Aorta (tissue), 5 donors: ENCODE data around the gene PIGL. TPM values are rescaled to one million over a fixed set of nuclear protein-coding genes. Genes with fewer than 3 reads are reported as not detected.
"Not testable (repeated sequence)": the region's sequence is repeated elsewhere in the genome, so short reads cannot be mapped to it uniquely, and the experiment has no call there.

Experiments used
- ATAC-seq: fragments of 200-7000 bp; cut with Tn5 transposase; one replicate; pipeline ENCODE4 v1.9.1; 2022; ENCODE audit warnings: moderate library complexity; ENCODE audit not compliant: low FRiP score
- DNase-seq, 2 donors: peaks; one replicate each; pipeline ENCODE4 v3.0.0-alpha.2; 2020
- H3K27ac ChIP-seq, 2 donors: one replicate each; pipeline ENCODE4 v1.5.1; 2013; ENCODE audit warnings: low read length in 2 of 2, mild to moderate bottlenecking in 2 of 2, moderate library complexity in 2 of 2, control low read depth in 1 of 2, inconsistent platforms in 1 of 2, low read depth in 1 of 2
- H3K27me3 ChIP-seq, 2 donors: one replicate each; pipeline ENCODE4 v1.6.1; 2013; ENCODE audit warnings: control low read depth in 1 of 2, low read length in 1 of 2, mild to moderate bottlenecking in 1 of 2, moderate library complexity in 1 of 2; ENCODE audit not compliant: insufficient read depth in 2 of 2, control insufficient read depth in 1 of 2
- H3K36me3 ChIP-seq, 2 donors: one replicate each; pipeline ENCODE4 v1.6.1; 2013; ENCODE audit warnings: control low read depth in 1 of 2, low read length in 1 of 2, mild to moderate bottlenecking in 1 of 2; ENCODE audit not compliant: insufficient read depth in 2 of 2, control insufficient read depth in 1 of 2
- H3K4me1 ChIP-seq, 2 donors: one replicate each; pipeline ENCODE4 v1.6.1; 2013; ENCODE audit warnings: low read length in 2 of 2, control low read depth in 1 of 2, mild to moderate bottlenecking in 1 of 2, moderate library complexity in 1 of 2; ENCODE audit not compliant: insufficient read depth in 2 of 2, control insufficient read depth in 1 of 2
- H3K4me3 ChIP-seq, 2 donors: one replicate each; pipeline ENCODE4 v1.5.1; 2013; ENCODE audit warnings: low read length in 2 of 2, control low read depth in 1 of 2, mild to moderate bottlenecking in 1 of 2
- H3K9me3 ChIP-seq: one replicate; pipeline ENCODE4 v1.6.1; 2013; ENCODE audit warnings: mild to moderate bottlenecking, low read length; ENCODE audit not compliant: control insufficient read depth
- WGBS, 2 donors: extraction: QIAGEN DNeasy Blood & Tissue Kit; methylation state at CpG; one replicate each; pipeline ENCODE4 v1.1.7; 2013; 5-methylcytosine and 5-hydroxymethylcytosine counted together
- intact Hi-C, 2 donors: fragments of 100-400 bp; cut with DNase I; formaldehyde crosslinking; loops; one replicate each; pipeline versions ENCODE4 v1.14.2 to v1.15.0; 2022
- polyA plus RNA-seq, 2 donors: library from polyadenylated mRNA; stranded (reverse); fragments of 200-250 nt; gene quantifications; one replicate each; pipeline ENCODE4 v1.2.3, GENCODE V29; 2013
- total RNA-seq, 2 donors: library from RNA; stranded (reverse); fragmentation: NEBNext Ultra II Directional; extraction: Animal tissue kit (Norgen Biotek cat#: 25700); gene quantifications; one replicate each; pipeline ENCODE4 v1.2.1, GENCODE V29; 2021
- donor health status: healthy with polysubstance abuse.
- donor health status: Bipolar disorder and iron deficiency.
- donor health status: DM: no; HTN: no; CAD: no.
- donor health status: DM: no; HTN: no; CAD: no.
- donor health status: DM: yes; HTN: yes; CAD: no.

PIGL gene
- total and polyA plus RNA-seq, 4 donors: 36.1 to 53.4 (median 53.3) TPM; not detected in 1

GRCh38 chr17:16286947-16287562, 70.0 kb downstream of the PIGL start:
- intact Hi-C loops: loop anchor here (2.0 to 10.0 kb wide), 4 partner anchors 65 to 128 kb away; partner anchors contain the start of genes NCOR1 (in 2 of the 2), CENPV (in 1 of the 2), PIGL (in 1 of the 2) and TRPV2 (in 1 of the 2)
- peak in 1 of 2 donors; percentile 80 for DNase-seq
- peak; percentile 63 for ATAC-seq
- Histone ChIP-seq H3K9me3 (no peaks in the 10 kb centered on the region), H3K27ac (peak overlapping the region; percentile 99 to 100), H3K4me1 (no peaks in the 10 kb centered on the region), H3K36me3 (no peaks in the 10 kb centered on the region), H3K4me3 (no peak overlapping the region), H3K27me3 (no peaks in the 10 kb centered on the region)
- WGBS, 2 donors: 15 to 23% methylated on average over 10 of the region's 10 CpGs

- ATAC-seq (peak; percentile 70), DNase-seq (no peak)
- Histone ChIP-seq H3K9me3 (no peaks in the 10 kb centered on the region), H3K4me3 (no peak overlapping the region), H3K36me3 (no peaks in the 10 kb centered on the region), H3K27ac (peak overlapping the region; percentile 99 to 100), H3K27me3 (no peaks in the 10 kb centered on the region), H3K4me1 (no peaks in the 10 kb centered on the region)
- 0 to 1% methylated on average over 6 of the region's 6 CpGs for WGBS, 2 donors
- intact Hi-C loops: loop anchor here (2.0 to 10.0 kb wide), 4 partner anchors 65 to 127 kb away; partner anchors contain the start of genes NCOR1 (in 2 of the 2), CENPV (in 1 of the 2), PIGL (in 1 of the 2) and TRPV2 (in 1 of the 2)
These were observed 70.6 kb downstream of the PIGL start for GRCh38 chr17:16287563-16288027.

- no peak overlapping the region for H3K27ac ChIP-seq
- no peaks in the 10 kb centered on the region for H3K9me3 ChIP-seq
- WGBS, 2 donors: 73% methylated on average over 5 of the region's 5 CpGs
- DNase-seq (no peak), ATAC-seq (no peak)
- no peaks in the 10 kb centered on the region for H3K4me1 ChIP-seq
- H3K27me3 ChIP-seq: no peaks in the 10 kb centered on the region
- intact Hi-C loops: loop anchor here (5.0 to 10.0 kb wide), 3 partner anchors 63 to 126 kb away; partner anchors contain the start of genes CENPV (in 1 of the 2), NCOR1 (in 1 of the 2), PIGL (in 1 of the 2) and TRPV2 (in 1 of the 2)
- no peaks in the 10 kb centered on the region for H3K36me3 ChIP-seq
- H3K4me3 ChIP-seq: no peak overlapping the region
These were observed 72.0 kb downstream of the PIGL start for GRCh38 chr17:16288860-16289571.

- 93 to 94% methylated on average over 3 of the region's 3 CpGs for WGBS, 2 donors
- Histone ChIP-seq H3K36me3 (no peaks in the 10 kb centered on the region), H3K27me3 (no peaks in the 10 kb centered on the region), H3K27ac (no peak overlapping the region), H3K4me1 (no peaks in the 10 kb centered on the region), H3K4me3 (no peak overlapping the region), H3K9me3 (no peaks in the 10 kb centered on the region)
- ATAC-seq (no peak), DNase-seq (no peak)
- intact Hi-C loops: no loop called here
These were observed 76.9 kb downstream of the PIGL start for GRCh38 chr17:16293931-16294330.

- intact Hi-C loops: no loop called here
- ATAC-seq: no peak
- WGBS, 2 donors: 95 to 97% methylated on average over 2 of the region's 2 CpGs
These were observed 77.5 kb downstream of the PIGL start for GRCh38 chr17:16294560-16294959.

GRCh38 chr17:16296072-16296471, 79.1 kb downstream of the PIGL start:
- H3K27ac ChIP-seq, H3K27me3 ChIP-seq, H3K36me3 ChIP-seq, H3K9me3 ChIP-seq, intact Hi-C loops, ATAC-seq, H3K4me1 ChIP-seq, H3K4me3 ChIP-seq: not testable (repeated sequence)
- peak in 1 of 2 donors; percentile 5 for DNase-seq
- 94 to 95% methylated on average over 3 of the region's 3 CpGs for WGBS, 2 donors

More at GRCh38 chr17:16294560-16294959, 77.5 kb downstream of the PIGL start:
- no peak overlapping the region for H3K27ac ChIP-seq
- no peaks in the 10 kb centered on the region for H3K9me3 ChIP-seq
- no peaks in the 10 kb centered on the region for H3K27me3 ChIP-seq
- H3K4me1 ChIP-seq: no peaks in the 10 kb centered on the region
- H3K36me3 ChIP-seq: no peaks in the 10 kb centered on the region
- DNase-seq: peak in 1 of 2 donors; percentile 27
- H3K4me3 ChIP-seq: no peak overlapping the region

GRCh38 chr17:16297367-16298139, 80.5 kb downstream of the PIGL start:
- H3K9me3 ChIP-seq: no peaks in the 10 kb centered on the region
- no peaks in the 10 kb centered on the region for H3K4me1 ChIP-seq
- intact Hi-C loops: no loop called here
- no peak overlapping the region for H3K4me3 ChIP-seq
- H3K27me3 ChIP-seq: no peaks in the 10 kb centered on the region
- DNase-seq (peak in 1 of 2 donors; percentile 37), ATAC-seq (no peak)
- H3K36me3 ChIP-seq: no peaks in the 10 kb centered on the region
- no peak overlapping the region for H3K27ac ChIP-seq
- 72 to 78% methylated on average over 11 of the region's 11 CpGs for WGBS, 2 donors

- Histone ChIP-seq H3K27ac (no peak overlapping the region), H3K36me3 (no peaks in the 10 kb centered on the region), H3K4me3 (no peak overlapping the region), H3K9me3 (no peaks in the 10 kb centered on the region), H3K27me3 (no peaks in the 10 kb centered on the region), H3K4me1 (no peaks in the 10 kb centered on the region)
- DNase-seq: no peak
- no peak for ATAC-seq
- intact Hi-C loops: no loop called here
- 70 to 86% methylated on average over 1 of the region's 1 CpG for whole genome bisulfite sequencing, 2 donors
These were observed 81.2 kb downstream of the PIGL start for GRCh38 chr17:16298140-16298662.
